HL-60 (cell line): ENCODE results near the gene SWAP70.

Experiments
- DNase-seq, 2 experiments: peaks; one replicate each; pipeline ENCODE4 v3.0.0-alpha.2; 2010 to 2020; ENCODE audit warnings: low read depth in 1 of 2, low spot score in 1 of 2
- H3K27ac ChIP-seq: fragments of 250-450 bp; sonication (Bioruptor Pico); replicated peaks from 2 replicates; pipeline ENCODE4 v1.5.1; 2020; ENCODE audit warnings: mild to moderate bottlenecking, moderate library complexity
- H3K27me3 ChIP-seq: fragments of 250-450 bp; sonication (Bioruptor Pico); 2 replicates; pipeline ENCODE4 v1.5.1; 2021; ENCODE audit warnings: mild to moderate bottlenecking, moderate library complexity; ENCODE audit not compliant: insufficient read depth, poor library complexity, severe bottlenecking
- H3K4me3 ChIP-seq: replicated peaks from 2 replicates; pipeline ENCODE4 v1.5.1; 2011; ENCODE audit warnings: mild to moderate bottlenecking, control low read depth, low read length; ENCODE audit not compliant: insufficient read depth
- CTCF ChIP-seq: IDR thresholded peaks from one replicate; pipeline ENCODE4 v1.5.1; 2011; ENCODE audit warnings: low read length, control low read depth, inconsistent platforms; ENCODE audit not compliant: insufficient read depth
- GABPA ChIP-seq: IDR thresholded peaks from 2 replicates; pipeline ENCODE4 v1.6.1; 2012; ENCODE audit warnings: low read depth
- POLR2AphosphoS5 ChIP-seq: IDR thresholded peaks from 2 replicates; pipeline ENCODE4 v1.6.1; 2012; ENCODE audit warnings: low read depth
- REST ChIP-seq: IDR thresholded peaks from 2 replicates; pipeline ENCODE4 v1.6.1; 2012; ENCODE audit warnings: low read depth; ENCODE audit not compliant: insufficient replicate concordance
- SPI1 ChIP-seq: IDR thresholded peaks from 2 replicates; pipeline ENCODE4 v1.6.1; 2012; ENCODE audit warnings: low read depth, mild to moderate bottlenecking, borderline replicate concordance
- long read RNA-seq: library from polyadenylated mRNA; unstranded; transcript quantifications from one replicate; pipeline ENCODE4 v2.0.0, GENCODE V29; 2020

Gene SWAP70
- long read RNA-seq, full-length matches to known transcripts: 54 of 60 reads
- long read RNA-seq, partial matches to known transcripts: 1 of 60 reads
- long read RNA-seq, other reads (novel, unspliced or antisense): 5 of 60 reads

GRCh38 chr11:9663699-9664275 is at the start of gene SWAP70:
Gene SWAP70, plus strand, starts transcription at chr11:9664077. Its CDS starts 103 bp downstream, at chr11:9664180.
- peak within 1 kb of the TSS; percentile 76 for H3K27ac ChIP-seq
- DNase-seq: peak; percentile 73 to 82
- TF ChIP-seq CTCF (no peak), REST (no peak), GABPA (no peak), SPI1 (no peak), POLR2AphosphoS5 (no peak)
- H3K4me3 ChIP-seq: peak within 1 kb of the TSS; percentile 78
- no peaks in the 10 kb centered on the region for H3K27me3 ChIP-seq

- H3K27me3 ChIP-seq: no peaks in the 10 kb centered on the region
- peak overlapping the region; percentile 56; the same call in 1 of the 2 replicates for H3K4me3 ChIP-seq
- TF ChIP-seq POLR2AphosphoS5 (no peak), GABPA (no peak), REST (no peak), CTCF (no peak), SPI1 (no peak)
- DNase-seq: peak in 1 of 2 experiments; percentile 36
- peak overlapping the region; percentile 80 for H3K27ac ChIP-seq
These were observed 48.8 kb upstream of the SWAP70 start for GRCh38 chr11:9615031-9615451.

GRCh38 chr11:9616042-9616675 is 47.7 kb upstream of the SWAP70 start:
- H3K27ac ChIP-seq: no peak overlapping the region
- DNase-seq: no peak
- no peak overlapping the region for H3K4me3 ChIP-seq
- TF ChIP-seq GABPA (no peak), REST (no peak), SPI1 (no peak), CTCF (no peak), POLR2AphosphoS5 (no peak)
- H3K27me3 ChIP-seq: no peaks in the 10 kb centered on the region
